Fibroblast of skin of right biceps (primary cell): ENCODE data around the gene NOP14.
"Not testable (repeated sequence)": the region's sequence is repeated elsewhere in the genome, so short reads cannot be mapped to it uniquely, and the experiment has no call there.

Source experiments
- DNase-seq: peaks from one replicate; pipeline ENCODE4 v3.0.0-alpha.2; 2013

The NOP14 gene

GRCh38 chr4:2963175-2963965, at the start of gene NOP14, which contains the start of gene GRK4:
TSS of gene NOP14 (minus strand) at chr4:2963406. CDS start at chr4:2963319, 87 bp downstream.
TSS of gene GRK4 (plus strand) at chr4:2963571. CDS start at chr4:2964071, 500 bp downstream.
- peak; percentile 99 for DNase-seq

- no peak for DNase-seq
Measured at GRCh38 chr4:3011456-3012220, 48.4 kb upstream of the NOP14 start.

GRCh38 chr4:3010998-3011397, 47.8 kb upstream of the NOP14 start:
- DNase-seq = peak; percentile 83

GRCh38 chr4:3010577-3010976, 47.4 kb upstream of the NOP14 start:
- no peak for DNase-seq

- DNase-seq = peak; percentile 17
Measured at GRCh38 chr4:3009422-3009821, 46.2 kb upstream of the NOP14 start.

GRCh38 chr4:3007724-3008123, 44.5 kb upstream of the NOP14 start:
- DNase-seq = no peak

- no peak for DNase-seq
Measured at GRCh38 chr4:2996415-2996814, 33.2 kb upstream of the NOP14 start.

GRCh38 chr4:2995546-2996265, 32.5 kb upstream of the NOP14 start:
- no peak for DNase-seq

GRCh38 chr4:2994917-2995316, 31.7 kb upstream of the NOP14 start:
- no peak for DNase-seq

GRCh38 chr4:2991243-2991642, 28.0 kb upstream of the NOP14 start:
- no peak for DNase-seq

GRCh38 chr4:2983715-2984114, 20.5 kb upstream of the NOP14 start:
- not testable (repeated sequence) for DNase-seq

- no peak for DNase-seq
Measured at GRCh38 chr4:2982012-2982411, 18.8 kb upstream of the NOP14 start.

- no peak for DNase-seq
Measured at GRCh38 chr4:2981256-2981819, 18.1 kb upstream of the NOP14 start.

GRCh38 chr4:2977211-2978088, 14.2 kb upstream of the NOP14 start:
- peak; percentile 44 for DNase-seq

- DNase-seq = no peak
Measured at GRCh38 chr4:2971275-2971674, 8.1 kb upstream of the NOP14 start.

GRCh38 chr4:2968381-2968780, 5.2 kb upstream of the NOP14 start:
- no peak for DNase-seq

- no peak for DNase-seq
Measured at GRCh38 chr4:2965262-2965661, 2.1 kb upstream of the NOP14 start.

- no peak for DNase-seq
Measured at GRCh38 chr4:2964706-2965258, 1.6 kb upstream of the NOP14 start.

- peak; percentile 54 for DNase-seq
Measured at GRCh38 chr4:2963966-2964471, 813 bp upstream of the NOP14 start.

- peak; percentile 36 for DNase-seq
Measured at GRCh38 chr4:2962614-2963174, 512 bp downstream of the NOP14 start.

GRCh38 chr4:2961811-2962441, 1.3 kb downstream of the NOP14 start:
- DNase-seq = no peak
